HepG2 (cell line): ENCODE results near the gene ZER1. TPM values are rescaled to one million over a fixed set of nuclear protein-coding genes. Genes with fewer than 3 reads are reported as not detected.
A peak's percentile ranks its signal among the peaks of the same experiment; 100 is the strongest.

Experiments used
- AFF4 ChIP-seq: sonication (generic); formaldehyde crosslinking; IDR thresholded peaks from 2 replicates; pipeline ENCODE4 v1.4.0; 2020; ENCODE audit warnings: missing genetic modification reagents
- CHD4 ChIP-seq: fragments of 200-600 bp; sonication (generic); IDR thresholded peaks from 2 replicates; pipeline ENCODE4 v1.7.0; 2017; ENCODE audit warnings: mild to moderate bottlenecking, low read length, borderline replicate concordance
- FOSL2 ChIP-seq: sonication (generic); formaldehyde crosslinking; IDR thresholded peaks from 2 replicates; pipeline ENCODE4 v1.4.0; 2020; ENCODE audit warnings: missing genetic modification reagents
- JUN ChIP-seq: sonication (generic); formaldehyde crosslinking; IDR thresholded peaks from 2 replicates; pipeline ENCODE4 v1.4.0; 2020; ENCODE audit warnings: mild to moderate bottlenecking, missing genetic modification reagents
- KIAA2018 ChIP-seq: sonication (generic); formaldehyde crosslinking; IDR thresholded peaks from 2 replicates; pipeline ENCODE4 v1.5.0; 2020; ENCODE audit warnings: mild to moderate bottlenecking, missing genetic modification reagents, borderline replicate concordance
- KMT2A ChIP-seq: sonication (generic); formaldehyde crosslinking; IDR thresholded peaks from 2 replicates; pipeline ENCODE4 v1.4.0; 2020; ENCODE audit warnings: missing genetic modification reagents
- NCOA1 ChIP-seq: sonication (generic); formaldehyde crosslinking; IDR thresholded peaks from 2 replicates; pipeline ENCODE4 v1.9.0; 2021; ENCODE audit warnings: missing genetic modification reagents
- PHF5A ChIP-seq: IDR thresholded peaks from one replicate; pipeline ENCODE4 v1.6.1; 2018; ENCODE audit warnings: low read depth, missing genetic modification reagents; ENCODE audit not compliant: unreplicated experiment
- SSRP1 ChIP-seq: IDR thresholded peaks from 2 replicates; pipeline ENCODE4 v1.6.1; 2016; ENCODE audit warnings: control low read depth
- TBL1XR1 ChIP-seq: fragments of 150-350 bp; IDR thresholded peaks from 2 replicates; pipeline ENCODE4 v1.6.1; 2014; ENCODE audit warnings: borderline replicate concordance, low read length; ENCODE audit not compliant: partially characterized antibody
- ZBTB8A ChIP-seq: sonication (generic); formaldehyde crosslinking; IDR thresholded peaks from 2 replicates; pipeline ENCODE4 v1.4.0; 2020; ENCODE audit warnings: mild to moderate bottlenecking, low read depth, missing genetic modification reagents, borderline replicate concordance
- ZFP1 ChIP-seq: IDR thresholded peaks from 2 replicates; pipeline ENCODE4 v1.6.1; 2016
- ZNF430 ChIP-seq: sonication (generic); formaldehyde crosslinking; IDR thresholded peaks from 2 replicates; pipeline ENCODE4 v1.9.0; 2021; ENCODE audit warnings: mild to moderate bottlenecking, missing genetic modification reagents
- ZNF451 ChIP-seq: sonication (generic); formaldehyde crosslinking; IDR thresholded peaks from 2 replicates; pipeline ENCODE4 v1.5.0; 2020; ENCODE audit warnings: mild to moderate bottlenecking, missing genetic modification reagents
- ZNF557 ChIP-seq: sonication (generic); formaldehyde crosslinking; IDR thresholded peaks from 2 replicates; pipeline ENCODE4 v1.4.0; 2020; ENCODE audit warnings: missing genetic modification reagents
- ZNF740 ChIP-seq: sonication (generic); formaldehyde crosslinking; IDR thresholded peaks from 2 replicates; pipeline ENCODE4 v1.4.0; 2020; ENCODE audit warnings: missing genetic modification reagents
- polyA plus RNA-seq, 8 experiments: library from polyadenylated mRNA; depleted of rRNA in 3 of 8; stranded (reverse) in 7 of 8; unstranded in 1 of 8; fragments of >200 nt; fragmentation: Illumina TruSeq in 4 of 8; extraction: Trizol in 4 of 8; gene quantifications; 2 replicates each; pipeline versions ENCODE4 v1.2.1 to v1.2.3, GENCODE V29; 2011 to 2016; ENCODE audit warnings: low read depth in 4 of 8, missing spikeins in 1 of 8, mixed read lengths in 1 of 8; ENCODE audit not compliant: insufficient read depth in 1 of 8
- total RNA-seq, 5 experiments: library from RNA; depleted of rRNA; stranded (reverse); fragments of >200 nt; fragmentation: Illumina TruSeq; extraction: Trizol; gene quantifications; 2 replicates each; pipeline ENCODE4 v1.2.3, GENCODE V29; 2016; ENCODE audit warnings: low read depth in 1 of 5

ZER1 gene
- total and polyA plus RNA-seq, 2 of the 13 experiments (the other 11 are each of a cell fraction or from before 2014, with no cell fraction given) = 7.7 to 40.0 TPM

GRCh38 chr9:128771745-128772519 is at the start of gene ZER1 (continued):
- TF ChIP-seq FOSL2 (CRISPR knock-in tag) (peak; percentile 69), PHF5A (CRISPR knock-in tag) (peak; percentile 29), ZFP1 (CRISPR knock-in tag) (0 out of 2 replicates have a peak, but pooled peaks have one; percentile 87), ZNF451 (CRISPR knock-in tag) (peak; percentile 75; the same call in 1 of the 2 replicates), ZNF557 (CRISPR knock-in tag) (no peak), CHD4 (no peak), AFF4 (CRISPR knock-in tag) (no peak), NCOA1 (CRISPR knock-in tag) (peak; percentile 96), SSRP1 (no peak), JUN (CRISPR knock-in tag) (no peak), ZNF430 (CRISPR knock-in tag) (peak; percentile 83), TBL1XR1 (peak; percentile 40), KMT2A (CRISPR knock-in tag) (peak; percentile 96), ZBTB8A (CRISPR knock-in tag) (no peak), ZNF740 (CRISPR knock-in tag) (peak; percentile 97), KIAA2018 (no peak)
